Caco-2 (cell line): Measurements from ENCODE around the gene SPRR1A. TPM values are rescaled to one million over a fixed set of nuclear protein-coding genes. Genes with fewer than 3 reads are reported as not detected.

Experiments used
- BruUV-seq: library from RNA; stranded (reverse); fragments of 400-500 nt; replicated peaks from 2 replicates; lab custom pipeline; 2021; lab: Mats Ljungman, UMichigan
- CTCF ChIA-PET: fragments of 300-600 bp; sonication (Branson Sonifier 250); formaldehyde crosslinking; loops from one replicate; lab custom pipeline; 2022; ENCODE audit warnings: antibody characterized with exemption; lab: Charles Lee
- POLR2A ChIA-PET: fragments of 300-600 bp; sonication (Branson Sonifier 250); formaldehyde crosslinking; loops from one replicate; lab custom pipeline; 2022; ENCODE audit warnings: antibody characterized with exemption; lab: Charles Lee
- DNase-seq, 2 experiments: peaks; one replicate each; pipeline versions ENCODE4 v3.0.0 to v3.0.0-alpha.2; 2020 to 2022
- H3K27me3 ChIP-seq: replicated peaks from 2 replicates; pipeline ENCODE4 v1.6.0; 2011; ENCODE audit warnings: low read length; ENCODE audit not compliant: control insufficient read depth, insufficient read depth
- H3K36me3 ChIP-seq: 2 replicates; pipeline ENCODE4 v1.5.1; 2011; ENCODE audit warnings: low read length; ENCODE audit not compliant: control insufficient read depth, insufficient read depth
- H3K4me1 ChIP-seq: fragments of 250-450 bp; sonication (Bioruptor Pico); 2 replicates; pipeline ENCODE4 v1.5.1; 2020; ENCODE audit warnings: mild to moderate bottlenecking
- H3K4me3 ChIP-seq: 2 replicates; pipeline ENCODE4 v1.5.1; 2011; ENCODE audit warnings: low read depth, mild to moderate bottlenecking, control low read depth, low read length
- H3K9me3 ChIP-seq: fragments of 250-450 bp; sonication (Bioruptor Pico); 2 replicates; pipeline ENCODE4 v1.5.1; 2020; ENCODE audit warnings: mild to moderate bottlenecking, moderate library complexity
- H3K27ac Mint-ChIP-seq: one replicate; pipeline ENCODE4 v1.8.0; 2022; ENCODE audit warnings: mixed read lengths; ENCODE audit not compliant: unreplicated experiment
- H3K27me3 Mint-ChIP-seq: one replicate; pipeline ENCODE4 v1.8.0; 2022; ENCODE audit warnings: mixed read lengths; ENCODE audit not compliant: insufficient read depth, unreplicated experiment
- H3K36me3 Mint-ChIP-seq: one replicate; pipeline ENCODE4 v1.8.0; 2022; ENCODE audit warnings: mild to moderate bottlenecking, mixed read lengths; ENCODE audit not compliant: insufficient read depth, unreplicated experiment
- H3K4me1 Mint-ChIP-seq: one replicate; pipeline ENCODE4 v1.8.0; 2022; ENCODE audit warnings: low read depth, mixed read lengths; ENCODE audit not compliant: unreplicated experiment
- H3K4me3 Mint-ChIP-seq: one replicate; pipeline ENCODE4 v1.8.0; 2022; ENCODE audit warnings: mild to moderate bottlenecking, moderate library complexity, mixed read lengths; ENCODE audit not compliant: unreplicated experiment
- H3K9me3 Mint-ChIP-seq: one replicate; pipeline ENCODE4 v1.8.0; 2022; ENCODE audit warnings: mixed read lengths; ENCODE audit not compliant: unreplicated experiment
- intact Hi-C: fragments of 100-400 bp; cut with micrococcal nuclease; formaldehyde crosslinking; loops from one replicate; pipeline ENCODE4 v1.10.0; 2022; ENCODE audit not compliant: unreplicated experiment
- total RNA-seq: library from RNA; stranded (reverse); gene quantifications from 2 replicates; pipeline ENCODE4 v1.2.3, GENCODE V29; 2022
- TF ChIP-seq, protein P1 (sequence below), 2 experiments: fragments of 200-600 bp in 1 of 2; IDR thresholded peaks; 1 replicate in 1 of 2; 2 replicates in 1 of 2; pipeline versions ENCODE4 v1.5.1 to v1.8.0; 2011 to 2022; ENCODE audit warnings: antibody characterized with exemption in 1 of 2, control low read depth in 1 of 2, inconsistent platforms in 1 of 2, low read depth in 1 of 2, low read length in 1 of 2, mild to moderate bottlenecking in 1 of 2, moderate library complexity in 1 of 2; ENCODE audit not compliant: insufficient read depth in 1 of 2, severe bottlenecking in 1 of 2, unreplicated experiment in 1 of 2

SPRR1A gene
- total RNA-seq, 1 experiment from 2014 or later, result not detected

DNA sequence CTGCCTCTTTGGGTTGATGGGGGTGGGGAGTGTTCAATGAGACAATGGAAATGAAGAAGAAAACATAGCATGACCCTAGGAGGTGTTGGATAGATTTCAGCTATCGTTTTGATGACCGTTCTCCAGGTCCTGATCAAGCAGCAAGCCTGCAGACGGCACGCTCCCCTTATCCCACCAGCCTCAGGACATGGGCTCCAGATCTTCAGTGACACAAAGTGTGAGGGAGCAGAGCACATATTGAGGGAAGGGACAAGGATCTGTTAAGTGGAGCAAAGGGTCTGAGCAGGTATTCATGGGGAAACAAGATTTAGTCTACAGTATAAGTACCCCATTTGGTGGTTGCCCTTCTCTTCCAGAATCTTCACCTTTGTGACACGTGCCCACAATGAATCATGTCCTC is 32.2 kb upstream of the SPRR1A start:
- H3K9me3 Mint-ChIP-seq, result no peaks in the 10 kb centered on the region
- ChIA-PET CTCF (no interaction called here), POLR2A (no interaction called here)
- intact Hi-C loops, result no loop called here
- H3K4me3 Mint-ChIP-seq, result no peak overlapping the region
- H3K4me3 ChIP-seq, result no peak overlapping the region
- H3K4me1 Mint-ChIP-seq, result no peaks in the 10 kb centered on the region
- no peaks in the 10 kb centered on the region for H3K4me1 ChIP-seq
- no peak for DNase-seq
- H3K36me3 Mint-ChIP-seq, result no peaks in the 10 kb centered on the region
- BruUV-seq, result no TSS peak
- no peaks in the 10 kb centered on the region for H3K36me3 ChIP-seq
- H3K27me3 ChIP-seq, result no peaks in the 10 kb centered on the region
- H3K27me3 Mint-ChIP-seq, result peaks cover 25% of the 10 kb centered on the region
- H3K27ac Mint-ChIP-seq, result no peak overlapping the region
- H3K9me3 ChIP-seq, result no peaks in the 10 kb centered on the region
- TF ChIP-seq, protein P1, sequence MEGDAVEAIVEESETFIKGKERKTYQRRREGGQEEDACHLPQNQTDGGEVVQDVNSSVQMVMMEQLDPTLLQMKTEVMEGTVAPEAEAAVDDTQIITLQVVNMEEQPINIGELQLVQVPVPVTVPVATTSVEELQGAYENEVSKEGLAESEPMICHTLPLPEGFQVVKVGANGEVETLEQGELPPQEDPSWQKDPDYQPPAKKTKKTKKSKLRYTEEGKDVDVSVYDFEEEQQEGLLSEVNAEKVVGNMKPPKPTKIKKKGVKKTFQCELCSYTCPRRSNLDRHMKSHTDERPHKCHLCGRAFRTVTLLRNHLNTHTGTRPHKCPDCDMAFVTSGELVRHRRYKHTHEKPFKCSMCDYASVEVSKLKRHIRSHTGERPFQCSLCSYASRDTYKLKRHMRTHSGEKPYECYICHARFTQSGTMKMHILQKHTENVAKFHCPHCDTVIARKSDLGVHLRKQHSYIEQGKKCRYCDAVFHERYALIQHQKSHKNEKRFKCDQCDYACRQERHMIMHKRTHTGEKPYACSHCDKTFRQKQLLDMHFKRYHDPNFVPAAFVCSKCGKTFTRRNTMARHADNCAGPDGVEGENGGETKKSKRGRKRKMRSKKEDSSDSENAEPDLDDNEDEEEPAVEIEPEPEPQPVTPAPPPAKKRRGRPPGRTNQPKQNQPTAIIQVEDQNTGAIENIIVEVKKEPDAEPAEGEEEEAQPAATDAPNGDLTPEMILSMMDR (IDR thresholded peaks at IDR 0.05; ENCODE audit: insufficient read depth in 1 of 2, low read depth in 1 of 2, low read length in 1 of 2, severe bottlenecking in 1 of 2, unreplicated experiment in 1 of 2), result no peak

DNA sequence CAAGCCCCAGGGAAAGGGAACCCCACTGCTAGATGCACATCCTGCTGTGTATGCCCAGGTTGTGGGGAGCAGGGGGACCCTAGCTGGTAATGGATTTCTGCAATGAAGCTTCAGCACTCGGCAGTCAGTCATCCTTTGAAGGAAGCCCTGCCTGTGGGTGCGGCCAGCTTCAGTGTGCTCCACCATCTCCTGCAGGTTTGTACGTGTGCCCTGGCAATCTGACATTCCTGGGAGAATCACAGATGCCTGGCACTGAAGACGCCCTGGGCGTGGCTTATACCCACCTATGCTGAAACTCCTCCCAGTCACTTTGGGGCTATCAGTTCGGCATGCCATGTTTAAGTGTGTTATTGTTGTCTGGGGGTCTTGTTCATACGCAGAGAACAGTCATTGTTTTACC is 30.1 kb upstream of the SPRR1A start:
- no peaks in the 10 kb centered on the region for H3K4me1 Mint-ChIP-seq
- peaks cover 18% of the 10 kb centered on the region for H3K27me3 Mint-ChIP-seq
- intact Hi-C loops, result no loop called here
- no TSS peak for BruUV-seq
- DNase-seq, result no peak
- Histone ChIP-seq H3K4me1 (no peaks in the 10 kb centered on the region), H3K27me3 (no peaks in the 10 kb centered on the region; the same call in 1 of the 2 replicates), H3K36me3 (no peaks in the 10 kb centered on the region), H3K4me3 (no peak overlapping the region), H3K9me3 (no peaks in the 10 kb centered on the region)
- H3K9me3 Mint-ChIP-seq, result no peaks in the 10 kb centered on the region
- ChIA-PET CTCF (interaction anchor here (0.6 to 1.7 kb wide), 2 partner anchors 10 to 239 kb away, joined by 3 read pairs; no protein-coding TSS in a partner anchor), POLR2A (no interaction called here)
- H3K36me3 Mint-ChIP-seq, result no peaks in the 10 kb centered on the region
- no peak overlapping the region for H3K4me3 Mint-ChIP-seq
- no peak overlapping the region for H3K27ac Mint-ChIP-seq
- TF ChIP-seq, protein P1 (IDR thresholded peaks at IDR 0.05; ENCODE audit: insufficient read depth in 1 of 2, low read depth in 1 of 2, low read length in 1 of 2, severe bottlenecking in 1 of 2, unreplicated experiment in 1 of 2), result no peak

DNA sequence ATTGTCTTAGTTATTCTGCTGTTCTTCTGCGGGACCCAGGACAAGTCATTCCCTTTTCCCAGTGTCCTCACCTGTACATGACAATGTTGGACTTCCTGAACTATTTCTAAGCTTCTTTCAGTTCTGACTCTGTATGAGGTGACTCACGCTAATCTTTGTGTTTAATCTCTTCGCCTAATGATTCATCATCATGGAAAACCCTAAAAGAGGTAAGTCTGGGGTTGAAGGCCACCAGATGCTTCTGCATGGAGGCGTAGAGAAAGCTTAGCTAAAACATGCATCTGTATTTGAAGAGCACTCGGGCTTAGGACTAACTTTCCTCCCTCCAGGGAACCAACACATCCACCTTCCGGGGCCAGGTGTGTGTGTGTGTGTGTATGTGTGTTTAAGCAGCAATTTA is 29.4 kb upstream of the SPRR1A start:
- DNase-seq, result no peak
- CTCF ChIA-PET, result interaction anchor here (0.6 kb wide), 1 partner anchor 10 kb away, joined by 3 read pairs; no protein-coding TSS in a partner anchor
- no TSS peak for BruUV-seq

More for the DNA sequence above, 29.4 kb upstream of the SPRR1A start:
- TF ChIP-seq, protein P1 (IDR thresholded peaks at IDR 0.05; ENCODE audit: insufficient read depth in 1 of 2, low read depth in 1 of 2, low read length in 1 of 2, severe bottlenecking in 1 of 2, unreplicated experiment in 1 of 2), result no peak
- no peaks in the 10 kb centered on the region; the same call in 1 of the 2 replicates for H3K27me3 ChIP-seq
- H3K4me3 ChIP-seq, result no peak overlapping the region
- H3K36me3 Mint-ChIP-seq, result no peaks in the 10 kb centered on the region
- no peaks in the 10 kb centered on the region for H3K9me3 ChIP-seq
- POLR2A ChIA-PET, result no interaction called here
- no peaks in the 10 kb centered on the region for H3K36me3 ChIP-seq
- H3K27ac Mint-ChIP-seq, result no peak overlapping the region
- no peaks in the 10 kb centered on the region for H3K9me3 Mint-ChIP-seq
- H3K27me3 Mint-ChIP-seq, result peaks cover 18% of the 10 kb centered on the region
- intact Hi-C loops, result no loop called here
- no peaks in the 10 kb centered on the region for H3K4me1 Mint-ChIP-seq
- no peak overlapping the region for H3K4me3 Mint-ChIP-seq
- H3K4me1 ChIP-seq, result no peaks in the 10 kb centered on the region
